Activated CD8-positive, alpha-beta memory T cell treated with anti-CD3 and anti-CD28 coated beads, Interleukin-2, amount 50 U/mL, for 24 hours (primary cell): ENCODE results near the gene ETS1.

ENCODE experiments used
- DNase-seq: peaks from one replicate; pipeline ENCODE4 v3.0.0-alpha.2; 2020; ENCODE audit errors: extremely low read depth

Gene ETS1

DNA sequence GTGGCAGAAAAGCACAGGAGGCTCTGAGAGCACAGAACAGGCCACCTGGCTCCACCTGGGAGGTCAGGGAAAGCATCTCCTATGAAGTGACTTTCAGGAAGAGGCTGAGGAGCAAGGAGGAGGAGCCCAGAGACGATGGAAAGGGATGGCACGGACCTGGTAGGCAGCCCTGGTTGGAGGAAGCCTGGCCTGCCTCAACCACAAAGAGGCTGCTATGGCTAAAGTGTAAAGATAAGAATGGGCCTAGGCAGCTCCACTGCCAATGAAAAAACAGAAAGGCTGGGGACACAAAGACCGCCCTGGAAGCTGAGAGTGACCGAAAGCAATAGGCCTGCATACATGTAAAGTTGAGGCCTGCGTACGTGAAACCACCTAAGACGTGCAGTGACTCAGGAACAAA, 31.2 kb upstream of the ETS1 start:
- DNase-seq, result no peak

DNA sequence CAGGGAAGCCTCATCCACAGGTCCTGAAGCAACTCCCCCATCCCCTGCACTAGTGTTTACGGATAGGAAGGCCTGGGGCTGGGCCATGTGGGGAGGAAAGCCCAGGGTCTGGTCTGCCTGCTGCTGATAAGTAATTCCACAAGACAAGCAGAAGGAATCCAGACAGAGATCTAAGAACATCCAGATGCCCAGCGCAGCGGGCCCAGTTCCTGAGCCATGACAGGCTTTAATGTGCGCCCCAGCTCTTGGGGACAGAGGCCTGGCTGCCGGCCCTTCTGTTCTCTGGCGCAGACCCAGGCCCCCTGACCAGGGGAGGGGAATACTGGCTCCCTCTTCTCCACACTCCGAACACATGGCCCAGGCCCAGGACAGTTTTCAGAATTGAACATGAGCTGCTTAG, 28.8 kb upstream of the ETS1 start:
- no peak for DNase-seq

DNA sequence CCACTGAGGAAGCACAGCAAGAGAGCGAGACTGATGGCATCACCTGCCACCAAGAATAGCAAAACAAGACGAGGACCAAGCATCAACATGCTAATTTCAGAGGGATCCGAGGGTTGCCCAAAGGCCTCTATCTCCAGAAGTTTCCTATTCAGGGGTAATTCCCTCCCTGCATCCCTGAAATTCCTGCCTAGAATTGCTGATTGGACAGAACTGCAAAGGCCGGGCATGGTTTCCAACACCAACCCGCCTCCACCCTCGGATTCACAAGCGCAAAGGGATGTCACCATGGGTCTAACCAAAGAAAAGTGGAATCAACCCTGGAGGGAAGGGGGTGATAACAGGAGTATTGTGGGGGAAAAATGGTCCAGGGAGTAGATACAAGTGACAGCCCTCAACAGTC, 28.3 kb upstream of the ETS1 start:
- DNase-seq, result no peak

DNA sequence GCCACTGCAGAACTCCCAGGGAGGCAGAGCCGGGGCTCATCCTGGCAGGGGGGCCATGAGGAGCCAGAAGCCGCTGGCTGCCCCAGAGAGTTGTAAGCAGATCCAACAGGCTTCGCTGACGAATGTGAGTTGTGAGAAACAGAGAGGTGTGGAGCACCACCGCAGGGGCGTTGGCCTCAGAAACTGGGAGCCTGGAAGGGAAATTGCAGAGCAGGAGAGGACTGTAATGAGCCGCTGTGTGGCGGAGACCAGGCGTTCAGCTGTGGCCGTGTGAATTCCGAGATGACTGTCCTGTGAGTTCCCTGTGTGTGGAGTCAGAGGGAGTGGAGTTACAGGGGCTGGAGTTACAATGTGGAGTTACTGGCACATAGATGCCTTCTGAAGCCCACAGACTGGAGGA, 27.7 kb upstream of the ETS1 start:
- no peak for DNase-seq

DNA sequence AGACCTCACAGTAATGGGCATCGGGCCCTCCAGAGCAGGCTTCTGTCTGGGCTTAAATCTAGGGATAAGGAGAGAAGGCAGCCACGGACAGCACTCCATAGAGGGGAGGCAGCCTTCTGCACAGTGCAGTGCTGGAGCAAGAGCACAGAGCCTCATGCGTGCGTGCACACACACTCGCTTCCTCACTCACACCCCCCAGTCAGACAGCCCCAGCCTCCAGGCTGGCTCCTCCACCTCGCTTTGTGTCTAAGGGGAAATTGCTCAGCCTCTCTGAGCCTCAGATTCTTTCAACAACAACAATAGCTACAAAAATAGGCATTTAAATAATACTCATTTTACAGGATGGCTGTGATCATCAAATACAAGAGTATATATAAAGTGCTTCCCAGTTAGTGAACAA, 26.7 kb upstream of the ETS1 start:
- no peak for DNase-seq

DNA sequence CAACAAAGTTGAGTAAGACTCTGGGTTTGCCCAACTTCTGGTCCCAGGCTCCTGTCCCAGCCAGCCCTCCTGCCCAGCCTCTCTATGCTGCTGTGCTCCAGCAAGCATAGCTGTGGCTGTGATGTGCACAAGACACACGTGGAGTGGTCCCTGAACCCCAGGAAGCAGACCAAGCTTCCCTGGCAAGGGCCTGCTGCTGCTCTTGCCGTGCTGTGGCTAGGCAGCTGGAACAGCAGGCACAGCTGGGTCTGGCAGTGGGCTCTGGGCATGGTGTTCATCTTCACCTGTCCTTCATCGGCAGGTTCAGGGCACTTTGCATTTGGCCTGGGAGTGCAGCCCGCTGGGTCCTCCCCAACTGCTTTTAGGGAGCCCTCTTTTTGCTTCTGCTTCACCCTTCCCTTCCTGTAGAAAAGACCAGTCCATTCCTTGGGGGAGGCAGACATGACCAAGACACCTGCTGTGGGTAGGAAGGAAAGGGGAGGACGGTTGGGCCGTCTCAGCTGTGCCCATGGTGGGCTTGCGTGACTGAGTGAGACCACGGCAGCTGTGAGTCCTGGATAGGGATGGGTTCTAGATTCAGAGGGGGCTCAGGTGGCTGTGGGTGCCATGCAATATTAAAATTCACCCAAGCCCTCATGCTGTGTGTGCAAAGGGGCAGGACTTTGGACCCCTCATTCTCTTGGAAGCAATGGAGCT, 26.1 kb upstream of the ETS1 start:
- DNase-seq, result no peak

DNA sequence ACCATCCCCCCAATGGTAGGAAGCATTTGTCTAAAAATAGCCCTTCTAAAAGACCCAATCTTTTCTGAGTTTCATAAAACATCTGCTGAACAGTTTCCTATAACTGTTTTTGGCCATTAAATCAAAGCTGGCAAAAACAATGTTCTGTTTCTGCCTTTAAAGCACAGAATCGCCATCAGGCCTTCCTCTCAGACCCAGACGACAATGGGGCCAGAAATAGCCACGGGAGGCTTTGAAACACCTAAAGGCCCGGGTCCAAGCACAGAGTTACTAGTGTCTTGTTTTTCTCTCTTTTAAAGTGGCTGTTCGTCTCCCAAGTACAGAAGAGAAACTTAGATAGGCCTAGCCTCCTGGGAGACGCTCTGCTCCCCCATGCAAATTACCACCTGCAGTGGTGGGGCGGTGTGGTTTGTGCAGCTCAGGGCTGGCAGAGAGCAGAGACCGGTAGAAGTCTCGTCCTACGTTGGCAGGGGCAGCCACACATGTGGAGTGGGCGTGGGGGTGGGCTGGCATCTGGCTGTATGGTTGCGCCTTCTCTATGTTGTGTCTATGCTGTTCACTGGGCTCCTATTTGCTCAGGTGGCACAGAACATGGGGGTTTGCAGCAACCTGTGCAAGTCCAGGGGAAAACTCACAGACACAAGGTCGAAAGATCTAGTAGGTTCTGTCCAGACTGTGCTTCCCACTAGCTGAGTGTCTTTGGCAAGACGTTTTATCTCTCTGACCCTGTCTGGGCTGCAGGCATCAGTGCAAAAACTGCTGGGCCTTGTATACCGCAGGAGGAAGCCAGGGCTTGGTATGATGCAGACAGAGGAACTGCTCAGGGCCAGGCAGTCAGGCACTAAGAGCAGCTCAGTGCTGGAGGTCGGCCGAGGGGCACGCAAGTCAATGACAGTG, 23.6 kb upstream of the ETS1 start:
- DNase-seq, result no peak

DNA sequence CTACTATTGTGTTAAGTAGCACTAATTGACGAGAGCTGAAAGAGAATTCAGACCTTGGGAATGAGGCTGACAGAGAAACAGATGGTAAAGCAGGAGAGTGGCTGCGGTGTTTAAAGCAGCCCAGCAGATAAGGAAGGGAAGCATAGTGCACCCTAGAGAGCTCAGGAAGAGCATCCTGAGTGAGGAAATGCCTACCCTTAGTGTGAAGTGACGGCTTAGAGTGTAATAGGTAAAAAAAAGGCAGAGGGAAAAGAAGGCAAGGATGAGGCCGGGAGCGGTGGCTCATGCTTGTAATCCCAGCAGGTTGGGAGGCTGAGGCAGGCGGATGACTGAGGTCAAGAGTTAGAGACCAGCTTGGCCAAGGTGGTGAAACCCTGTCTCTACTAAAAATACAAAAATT, 22.4 kb upstream of the ETS1 start:
- DNase-seq, result no peak

DNA sequence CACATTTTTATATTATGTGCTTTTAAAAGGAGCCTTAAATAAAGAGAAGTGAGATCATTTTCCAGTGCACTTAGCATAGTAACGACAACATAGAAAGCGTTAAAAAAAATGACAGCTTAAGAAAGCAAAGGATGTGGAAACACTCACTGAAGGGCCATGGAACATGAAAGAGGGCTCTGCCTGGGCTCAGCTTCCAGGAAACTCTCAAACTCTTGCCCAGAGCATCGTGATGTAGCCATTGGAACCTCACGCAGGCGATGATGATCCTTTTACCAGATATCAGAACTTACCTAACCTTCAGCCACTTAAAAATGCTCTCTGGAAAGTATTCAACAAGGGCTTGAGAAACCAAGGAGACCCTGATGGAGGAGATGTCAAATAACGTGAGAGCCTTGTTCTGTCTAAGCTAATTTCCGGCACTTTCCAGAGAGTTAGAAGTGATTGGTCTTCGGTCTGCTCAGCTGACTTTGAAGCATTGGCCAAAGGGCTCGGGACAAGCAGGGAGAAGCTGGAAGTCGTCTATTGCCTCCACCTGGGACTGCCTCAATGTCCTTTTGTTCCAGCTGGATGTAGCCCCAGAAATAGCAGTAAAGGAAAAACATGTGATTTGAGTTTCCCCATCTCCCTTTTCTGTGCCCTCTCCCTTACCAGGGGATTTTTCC, 21.5 kb upstream of the ETS1 start:
- no peak for DNase-seq

DNA sequence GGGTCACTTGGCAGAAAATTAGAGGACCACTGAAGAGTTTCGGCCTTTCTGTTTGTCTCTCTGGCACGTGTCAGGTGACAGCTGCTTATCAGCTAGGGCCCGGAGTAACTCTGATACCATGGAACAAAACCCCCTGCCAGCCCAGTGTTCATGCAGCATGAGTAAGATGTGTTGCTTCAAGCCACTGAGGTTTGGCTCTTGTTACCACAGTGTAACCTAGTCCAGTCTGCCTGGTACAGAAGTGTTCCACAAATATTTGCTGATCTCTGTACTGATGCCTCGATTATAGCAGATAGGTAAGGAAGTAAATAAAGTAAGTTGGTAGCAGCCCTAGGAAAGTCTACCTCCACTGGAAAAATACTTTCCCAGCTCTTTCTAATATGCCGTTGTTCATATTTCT, 20.5 kb upstream of the ETS1 start:
- DNase-seq, result no peak

DNA sequence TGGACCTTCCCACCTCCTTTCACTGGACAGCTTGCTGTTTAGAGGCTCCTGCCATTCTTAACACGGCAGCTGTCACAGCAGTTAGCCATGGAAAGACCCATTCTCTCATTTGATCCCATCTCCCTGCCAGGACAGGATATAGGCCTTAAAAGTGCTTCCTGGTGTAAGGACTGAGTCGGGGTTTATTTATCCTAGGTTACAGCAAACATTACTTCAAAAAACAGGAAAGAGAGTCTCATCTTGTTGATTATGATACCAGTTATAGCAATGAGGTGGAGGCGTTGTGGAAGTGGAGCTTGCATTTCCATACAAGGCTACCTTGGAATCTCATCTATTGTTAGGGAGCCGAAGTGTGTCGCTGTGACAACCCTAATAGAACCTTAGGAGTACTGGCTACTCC, 17.4 kb upstream of the ETS1 start:
- DNase-seq, result no peak

DNA sequence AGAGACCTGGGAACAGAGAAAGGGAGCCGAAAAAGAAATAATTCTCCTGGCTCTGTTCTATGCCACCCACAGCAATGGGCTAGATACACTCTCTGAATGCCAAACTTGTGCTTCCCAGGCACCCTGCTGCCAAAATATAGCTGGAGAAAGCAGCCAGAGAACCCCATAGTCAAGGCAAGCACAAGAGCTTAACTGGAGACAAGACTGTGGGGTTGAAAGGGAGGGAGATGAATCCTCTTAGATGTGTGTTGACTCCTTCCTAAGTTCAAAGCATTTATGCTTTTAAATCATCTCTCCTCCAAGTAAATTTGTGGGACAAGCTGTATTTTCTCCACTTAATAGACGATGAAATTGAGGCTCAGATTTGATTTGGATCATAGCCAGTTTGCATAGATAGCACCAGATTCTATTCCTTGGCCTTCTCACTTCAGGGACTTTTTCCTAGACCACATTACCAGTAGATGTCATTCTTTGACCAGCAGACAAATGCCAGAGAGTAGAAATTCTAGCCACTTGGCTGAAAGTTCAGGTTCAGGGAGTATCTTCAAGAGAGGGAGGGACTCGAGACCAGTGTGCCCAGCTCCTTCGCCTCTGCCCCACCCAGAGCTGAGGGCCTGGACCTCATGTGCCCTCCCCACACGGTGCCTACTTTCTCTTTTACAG, 16.5 kb upstream of the ETS1 start:
- no peak for DNase-seq

DNA sequence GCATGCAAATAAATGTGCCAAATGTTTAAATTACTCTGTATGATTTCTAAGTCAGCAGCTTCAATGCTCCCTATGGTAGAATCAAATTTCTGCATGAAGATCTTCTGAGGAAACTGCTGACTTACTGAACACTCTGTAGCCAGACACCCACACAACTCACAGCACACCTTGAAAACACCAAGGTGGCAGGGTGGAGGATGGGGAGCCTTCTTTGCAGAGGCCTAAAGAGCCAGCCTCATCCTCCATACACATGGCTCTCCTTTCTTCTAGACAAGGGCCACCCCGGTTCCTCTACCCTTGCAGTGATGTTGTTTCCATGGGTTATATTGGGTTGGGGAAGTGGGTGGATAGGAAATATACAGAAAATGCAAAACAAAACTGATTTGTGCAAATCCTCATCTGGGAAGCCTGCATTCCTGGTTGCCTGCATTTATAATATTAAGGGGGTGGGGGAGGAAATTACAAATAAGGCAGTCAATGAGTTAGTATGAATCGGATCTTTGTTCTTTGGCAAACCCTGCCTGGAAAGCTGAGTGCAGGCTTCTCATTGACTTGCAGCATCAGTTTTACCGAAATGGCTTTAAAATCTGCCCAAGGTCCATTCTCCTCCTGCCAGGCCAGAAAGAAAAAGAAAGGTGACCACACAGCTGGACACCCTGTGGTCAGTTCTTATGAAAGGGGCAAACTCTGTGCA, 15.8 kb upstream of the ETS1 start:
- DNase-seq, result no peak

DNA sequence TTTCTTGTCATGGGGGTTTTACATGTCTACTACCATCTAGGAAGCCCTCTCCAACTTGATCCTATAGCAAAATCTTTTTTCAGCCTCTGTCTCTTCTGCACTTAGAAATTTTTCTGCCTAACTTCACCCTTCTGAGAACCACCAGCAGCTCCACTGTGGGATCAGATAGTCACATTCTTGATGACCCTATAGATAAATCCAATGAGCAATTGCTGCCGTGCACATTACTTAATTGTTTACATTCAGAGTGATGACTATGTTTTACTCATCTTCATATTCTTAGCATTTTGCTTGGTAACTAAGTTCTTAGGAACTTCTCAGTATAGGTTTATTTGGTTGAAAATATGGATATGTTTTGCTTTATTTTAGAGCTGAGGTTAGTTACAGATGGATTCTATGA, 12.4 kb upstream of the ETS1 start:
- no peak for DNase-seq

DNA sequence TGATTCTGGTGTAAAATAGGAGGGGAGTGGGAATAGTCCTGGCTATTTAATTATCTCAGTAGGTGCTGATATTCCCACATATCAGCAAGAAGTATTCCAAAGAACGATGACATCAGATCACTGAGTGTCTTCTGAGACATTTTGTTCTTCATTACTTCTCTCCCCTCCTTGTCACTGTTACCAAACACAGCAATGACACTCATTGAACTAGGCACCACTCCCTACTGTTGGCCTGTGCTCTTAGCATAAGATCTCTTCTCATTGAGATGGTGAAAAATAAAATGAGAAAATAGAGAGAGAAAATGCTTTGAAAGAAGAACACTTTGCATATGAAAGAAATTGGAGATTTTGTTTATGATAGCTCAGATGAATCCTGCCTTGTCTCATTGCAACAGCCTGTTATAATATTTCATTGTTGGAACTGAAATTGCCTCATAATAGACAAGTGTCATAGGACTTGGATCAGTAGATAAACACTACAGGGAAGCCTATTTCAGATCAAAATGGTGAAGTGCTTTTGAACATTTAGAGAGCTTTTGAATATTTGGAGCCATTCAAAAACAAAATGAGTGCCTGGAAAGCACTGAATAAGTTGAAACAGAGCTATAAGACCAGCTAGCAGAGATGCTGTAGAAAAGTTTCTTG, 11.3 kb upstream of the ETS1 start:
- no peak for DNase-seq

DNA sequence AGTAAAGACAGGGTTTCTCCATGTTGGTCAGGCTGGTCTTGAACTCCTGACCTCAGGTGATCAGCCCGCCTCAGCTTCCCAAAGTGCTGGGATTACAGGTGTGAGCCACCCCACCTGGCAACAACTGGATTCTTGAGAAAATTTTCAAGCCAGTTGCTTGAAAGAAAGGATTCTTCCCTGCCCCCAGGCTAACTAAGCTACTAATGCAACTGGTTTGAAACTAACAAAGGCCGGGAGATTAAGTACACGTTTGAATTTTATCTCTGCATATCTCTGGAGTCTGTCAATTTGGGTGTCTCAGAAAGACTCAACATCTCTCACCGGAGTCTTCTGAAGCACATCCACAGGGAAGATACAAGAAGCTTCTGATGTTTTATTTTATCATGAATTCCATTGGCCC, 10.7 kb upstream of the ETS1 start:
- DNase-seq, result no peak

DNA sequence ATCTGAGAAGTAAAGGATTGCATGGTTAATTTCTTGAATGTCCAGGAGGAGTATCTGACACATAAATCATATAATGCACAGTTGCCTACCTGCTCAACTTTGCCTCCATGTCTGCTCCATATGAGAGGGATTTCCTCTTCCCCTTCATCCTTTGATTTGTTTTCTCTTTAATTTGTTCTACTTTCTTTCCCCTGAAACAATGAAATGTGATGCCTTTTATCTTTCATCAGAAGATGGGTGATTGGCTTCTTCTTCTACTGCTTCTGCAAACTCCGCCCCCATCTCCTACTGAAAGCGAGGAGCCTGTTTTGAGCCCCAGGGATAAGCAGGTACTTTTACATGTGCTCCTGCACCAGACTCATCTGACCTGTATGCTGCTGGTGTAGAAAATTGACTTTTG, 9.9 kb upstream of the ETS1 start:
- no peak for DNase-seq

DNA sequence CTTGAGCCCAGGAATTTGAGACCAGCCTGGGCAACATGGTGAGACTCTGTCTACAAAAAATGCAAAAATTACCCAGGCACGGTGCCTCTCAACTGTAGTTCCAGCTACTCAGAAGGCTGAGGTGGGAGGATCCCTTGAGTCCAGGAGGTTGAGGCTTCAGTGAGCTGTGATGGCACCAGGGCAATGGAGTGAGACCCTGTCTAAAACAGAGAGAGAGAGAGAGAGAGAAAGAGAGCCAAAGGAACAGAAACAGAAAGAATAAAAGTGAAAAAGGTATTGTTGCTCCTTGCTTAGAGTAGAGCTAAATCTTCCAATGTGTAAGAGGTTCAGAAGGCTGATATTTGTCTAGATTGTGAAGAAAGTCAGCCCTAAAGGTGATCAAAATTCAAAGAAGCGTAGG, 8.9 kb upstream of the ETS1 start:
- no peak for DNase-seq

DNA sequence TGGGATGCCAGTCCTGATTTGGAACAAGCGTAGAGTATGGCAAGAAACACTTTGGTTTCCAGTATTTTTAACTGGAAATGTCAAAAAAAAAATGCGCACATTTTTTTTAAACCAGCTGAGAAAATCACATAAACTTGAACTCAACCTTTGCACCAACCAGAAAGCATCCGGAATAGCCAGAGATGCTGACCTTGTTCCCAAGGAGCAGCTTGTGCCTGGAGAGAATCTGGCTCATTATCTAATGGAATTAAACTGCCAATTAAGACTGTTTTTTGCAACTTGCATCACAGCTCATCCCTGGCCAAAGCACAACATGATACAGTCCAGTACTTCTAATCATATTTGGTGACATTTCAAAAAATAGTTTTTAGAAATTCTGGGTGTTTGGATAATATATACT, 8.4 kb upstream of the ETS1 start:
- DNase-seq, result no peak

DNA sequence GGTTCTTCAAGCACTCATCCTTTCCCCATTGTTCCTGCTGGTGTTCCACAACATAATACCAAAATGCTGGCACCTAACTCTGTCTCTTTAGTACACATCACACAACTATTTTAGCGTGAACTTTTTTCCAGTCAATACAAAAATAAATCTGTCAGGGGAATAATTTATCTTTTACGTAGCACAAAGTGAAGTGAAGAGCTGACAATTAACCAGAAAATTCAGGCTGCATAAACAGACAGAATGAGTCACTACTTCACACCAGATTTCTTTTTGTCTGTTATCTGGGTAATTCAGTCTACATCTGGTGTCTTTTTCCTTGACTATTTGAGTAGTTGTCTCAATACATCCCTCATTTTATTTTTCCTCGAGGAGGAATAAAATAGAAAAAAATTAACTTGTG, 7.9 kb upstream of the ETS1 start:
- DNase-seq, result no peak

DNA sequence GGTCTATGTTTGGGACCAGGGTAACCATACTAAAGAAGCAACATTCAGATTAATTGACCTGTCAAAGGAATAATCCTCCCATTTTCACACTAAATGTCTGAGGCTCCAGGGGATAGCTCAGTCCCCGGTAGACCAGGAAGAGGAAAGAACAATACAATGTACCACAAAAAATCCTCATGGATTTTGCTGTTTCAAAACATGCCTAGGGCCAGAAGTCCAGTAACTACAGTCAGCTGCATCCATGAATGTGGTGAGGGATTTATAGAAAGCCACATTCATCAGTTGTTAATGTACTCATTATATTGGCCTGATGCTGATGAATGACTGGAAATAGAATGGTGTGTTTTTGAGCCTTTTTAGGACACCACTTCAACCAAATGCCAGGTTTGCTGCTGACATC, 6.9 kb upstream of the ETS1 start:
- DNase-seq, result no peak
